ENCODE measurements around the gene BCAM. TPM values are rescaled to one million over a fixed set of nuclear protein-coding genes. Genes with fewer than 3 reads are reported as not detected.

BCAM gene
- total and polyA plus RNA-seq, 7 donors = 1.2 to 36.3 (median 11.8) TPM

DNA sequence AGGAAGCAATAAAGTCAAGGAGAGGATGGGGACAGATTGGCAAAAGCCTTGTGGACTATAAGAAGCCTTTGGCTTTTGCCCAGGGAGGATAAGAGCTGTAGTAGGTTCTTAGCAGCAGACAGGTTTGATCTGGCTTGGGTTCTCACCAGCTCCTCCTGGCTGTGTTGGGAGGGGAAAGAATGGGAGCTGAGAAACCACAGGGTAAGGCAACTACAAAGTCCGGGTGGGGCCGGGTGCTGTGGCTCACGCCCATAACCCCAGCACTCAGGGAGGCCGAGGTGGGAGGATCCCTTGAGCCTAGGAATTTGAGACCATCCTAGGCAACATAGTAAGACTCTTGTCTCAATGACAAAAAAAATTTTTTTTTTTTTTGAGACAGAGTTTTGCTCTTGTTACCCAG, 57.8 kb downstream of the BCAM start:
- H3K36me3 ChIP-seq = peaks cover 0 to 29% (median 7%) of the 10 kb centered on the region in 4 donors
- H3K27ac ChIP-seq = no peak overlapping the region
- WGBS, 2 donors = 27 to 78% methylated on average over 4 of the region's 4 CpGs

DNA sequence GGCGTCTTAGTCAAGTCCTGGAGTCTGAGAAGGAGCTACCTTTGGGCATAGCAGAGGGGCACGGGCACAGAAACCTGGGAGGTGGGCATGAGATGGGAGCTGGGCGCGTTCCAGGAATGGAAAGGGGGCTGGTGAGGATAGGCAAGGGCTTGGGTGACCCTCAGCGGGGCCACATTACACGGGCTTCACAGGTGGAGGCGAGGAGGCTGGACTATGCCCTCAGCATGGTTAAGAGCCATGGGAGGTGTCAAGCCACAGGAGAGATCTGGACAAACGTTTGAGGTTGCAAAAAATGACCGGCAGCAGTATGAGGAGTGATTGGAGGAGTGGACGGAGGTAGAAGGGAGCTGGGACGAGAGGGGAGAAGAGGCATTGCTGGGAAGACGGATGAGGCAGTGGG, 58.7 kb downstream of the BCAM start:
- Histone ChIP-seq H3K27ac (peak overlapping the region in 1 of 4 donors; percentile 27), H3K4me3 (no peak overlapping the region), H3K4me1 (no peaks in the 10 kb centered on the region), H3K27me3 (no peaks in the 10 kb centered on the region), H3K36me3 (peaks cover 8 to 38% (median 14%) of the 10 kb centered on the region in 4 donors), H3K9me3 (no peaks in the 10 kb centered on the region)
- WGBS, 2 donors = 81 to 91% methylated on average over 12 of the region's 12 CpGs
- intact Hi-C loops (cut with DNase I) = no loop called here
- no peak for DNase-seq
- TF ChIP-seq, protein P1, sequence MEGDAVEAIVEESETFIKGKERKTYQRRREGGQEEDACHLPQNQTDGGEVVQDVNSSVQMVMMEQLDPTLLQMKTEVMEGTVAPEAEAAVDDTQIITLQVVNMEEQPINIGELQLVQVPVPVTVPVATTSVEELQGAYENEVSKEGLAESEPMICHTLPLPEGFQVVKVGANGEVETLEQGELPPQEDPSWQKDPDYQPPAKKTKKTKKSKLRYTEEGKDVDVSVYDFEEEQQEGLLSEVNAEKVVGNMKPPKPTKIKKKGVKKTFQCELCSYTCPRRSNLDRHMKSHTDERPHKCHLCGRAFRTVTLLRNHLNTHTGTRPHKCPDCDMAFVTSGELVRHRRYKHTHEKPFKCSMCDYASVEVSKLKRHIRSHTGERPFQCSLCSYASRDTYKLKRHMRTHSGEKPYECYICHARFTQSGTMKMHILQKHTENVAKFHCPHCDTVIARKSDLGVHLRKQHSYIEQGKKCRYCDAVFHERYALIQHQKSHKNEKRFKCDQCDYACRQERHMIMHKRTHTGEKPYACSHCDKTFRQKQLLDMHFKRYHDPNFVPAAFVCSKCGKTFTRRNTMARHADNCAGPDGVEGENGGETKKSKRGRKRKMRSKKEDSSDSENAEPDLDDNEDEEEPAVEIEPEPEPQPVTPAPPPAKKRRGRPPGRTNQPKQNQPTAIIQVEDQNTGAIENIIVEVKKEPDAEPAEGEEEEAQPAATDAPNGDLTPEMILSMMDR (IDR thresholded peaks at IDR 0.05) = no peak
- no peak for TF ChIP-seq EP300 (IDR thresholded peaks at IDR 0.05)
- TF ChIP-seq POLR2A (IDR thresholded peaks at IDR 0.05) = no peak
- no peak for TF ChIP-seq POLR2AphosphoS5 (IDR thresholded peaks at IDR 0.05)

More for the DNA sequence above, 57.8 kb downstream of the BCAM start:
- no peaks in the 10 kb centered on the region for H3K9me3 ChIP-seq
- no peak for DNase-seq
- no peak overlapping the region for H3K4me3 ChIP-seq
- no peaks in the 10 kb centered on the region for H3K4me1 ChIP-seq
- intact Hi-C loops (cut with DNase I) = no loop called here
- H3K27me3 ChIP-seq = no peaks in the 10 kb centered on the region
- no peak for TF ChIP-seq POLR2A (IDR thresholded peaks at IDR 0.05)
- no peak for TF ChIP-seq EP300 (IDR thresholded peaks at IDR 0.05)
- TF ChIP-seq, protein P1 (IDR thresholded peaks at IDR 0.05) = no peak
- no peak for TF ChIP-seq POLR2AphosphoS5 (IDR thresholded peaks at IDR 0.05)

DNA sequence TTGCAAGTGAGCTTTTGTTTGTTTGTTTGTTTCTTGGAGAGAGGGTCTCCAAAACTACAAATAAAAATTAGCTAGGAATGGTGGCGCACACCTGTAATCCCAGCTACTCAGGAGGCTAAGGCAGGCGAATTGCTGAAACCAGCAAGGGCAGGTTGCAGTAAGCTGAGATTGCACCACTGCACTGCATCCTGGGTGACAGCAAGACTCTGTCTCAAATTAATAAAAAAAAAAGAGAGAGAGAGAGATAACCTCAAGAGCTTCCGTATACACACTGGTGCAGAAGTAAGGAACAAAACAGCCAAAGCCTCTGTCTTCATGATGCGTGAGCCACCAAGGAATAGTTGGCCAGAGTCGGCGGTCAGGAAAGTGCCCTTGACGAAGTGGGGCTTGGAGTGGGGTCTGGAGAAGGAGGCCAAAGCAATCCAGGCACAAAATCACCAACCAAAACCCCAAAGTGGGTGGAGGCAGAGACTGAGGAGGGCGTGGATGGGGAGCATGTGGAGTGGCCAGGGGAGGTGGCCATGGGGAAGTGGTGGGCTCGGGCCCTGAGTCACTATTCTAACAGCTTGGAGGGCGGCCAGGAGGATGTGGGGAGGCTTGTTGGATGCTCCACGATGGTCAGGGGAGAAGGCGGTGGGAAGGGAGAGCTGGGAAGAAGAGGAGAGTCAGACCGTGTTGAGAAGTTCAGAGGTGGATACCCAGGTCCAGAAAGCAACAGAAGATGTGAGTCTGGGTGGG, 61.0 kb downstream of the BCAM start:
- WGBS, 2 donors = 67 to 72% methylated on average over 13 of the region's 13 CpGs
- peak; percentile 80 for DNase-seq
- intact Hi-C loops (cut with DNase I) = no loop called here
- Histone ChIP-seq H3K4me3 (no peak overlapping the region), H3K36me3 (peaks cover 16 to 58% (median 29%) of the 10 kb centered on the region in 4 donors), H3K4me1 (no peaks in the 10 kb centered on the region), H3K9me3 (no peaks in the 10 kb centered on the region), H3K27ac (peak overlapping the region in 3 of 4 donors; percentile 28 to 66 (median 39)), H3K27me3 (no peaks in the 10 kb centered on the region)
- TF ChIP-seq POLR2AphosphoS5 (IDR thresholded peaks at IDR 0.05) (no peak), EP300 (IDR thresholded peaks at IDR 0.05) (no peak), POLR2A (IDR thresholded peaks at IDR 0.05) (no peak)
- TF ChIP-seq, protein P1 (IDR thresholded peaks at IDR 0.05) = no peak

Small RNA genes within 50 kb of the gene (small RNA-seq; reads per million reads assigned to genes)
- gene RF00156 = 0 reads per million in 3 donors

Other genes with a start within 250 kb of the BCAM start
- not detected for gene IGSF23, start 195.5 kb upstream of the BCAM start, total RNA-seq
- not detected for gene IGSF23, start 195.5 kb upstream of the BCAM start, polyA plus RNA-seq
- 10 to 100 TPM in 3 of 4 donors, 1 to 10 TPM in 1; 7.8 to 39.4 (median 14.6) TPM for gene PVR, start 165.2 kb upstream of the BCAM start, total RNA-seq
- gene PVR, start 165.2 kb upstream of the BCAM start, polyA plus RNA-seq = 10 to 100 TPM in 1 of 3 donors, 1 to 10 TPM in 2; 3.0 to 19.7 (median 4.6) TPM
- 1 to 10 TPM; 1.3 to 5.3 (median 2.6) TPM for gene CEACAM19, start 137.6 kb upstream of the BCAM start, total RNA-seq
- 1 to 10 TPM in 1 of 3 donors, under 1 TPM in 2; 0.60 to 4.9 (median 0.69) TPM for gene CEACAM19, start 137.6 kb upstream of the BCAM start, polyA plus RNA-seq
- gene CEACAM16, start 110.0 kb upstream of the BCAM start, total RNA-seq = not detected
- gene CEACAM16, start 110.0 kb upstream of the BCAM start, polyA plus RNA-seq = not detected
- 10 to 100 TPM; 13.9 to 69.0 (median 25.9) TPM for gene BCL3, start 60.4 kb upstream of the BCAM start, total RNA-seq
- gene BCL3, start 60.4 kb upstream of the BCAM start, polyA plus RNA-seq = 100 to 1,000 TPM in 1 of 3 donors, 10 to 100 TPM in 2; 44.4 to 104 (median 64.7) TPM
- gene CBLC, start 31.2 kb upstream of the BCAM start, total RNA-seq = not detected
- 10 to 100 TPM; 46.8 to 64.5 (median 58.0) TPM for gene CBLC, start 31.2 kb upstream of the BCAM start, polyA plus RNA-seq
- gene NECTIN2, start 37.2 kb downstream of the BCAM start, total RNA-seq = 10 to 100 TPM; 16.3 to 39.6 (median 27.3) TPM
- 10 to 100 TPM; 15.6 to 68.6 (median 27.3) TPM for gene NECTIN2, start 37.2 kb downstream of the BCAM start, polyA plus RNA-seq
- 10 to 100 TPM; 21.6 to 40.2 (median 33.1) TPM for gene TOMM40, start 82.2 kb downstream of the BCAM start, total RNA-seq
- gene TOMM40, start 82.2 kb downstream of the BCAM start, polyA plus RNA-seq = 10 to 100 TPM; 32.4 to 76.8 (median 32.4) TPM
- gene APOE, start 96.7 kb downstream of the BCAM start, total RNA-seq = 100 to 1,000 TPM in 2 of 4 donors, 10 to 100 TPM in 2; 63.5 to 188 (median 92.2) TPM
- 100 to 1,000 TPM; 111 to 326 (median 208) TPM for gene APOE, start 96.7 kb downstream of the BCAM start, polyA plus RNA-seq
- 10 to 100 TPM in 1 of 4 donors, 1 to 10 TPM in 2, not detected in 1; 2.3 to 11.8 (median 5.8) TPM for gene APOC1, start 105.5 kb downstream of the BCAM start, total RNA-seq
- 10 to 100 TPM; 46.2 to 73.3 (median 49.9) TPM for gene APOC1, start 105.5 kb downstream of the BCAM start, polyA plus RNA-seq
- not detected for gene APOC4, start 133.1 kb downstream of the BCAM start, total RNA-seq
- not detected for gene APOC4, start 133.1 kb downstream of the BCAM start, polyA plus RNA-seq
- gene APOC2, start 136.9 kb downstream of the BCAM start, total RNA-seq = not detected
- gene APOC2, start 136.9 kb downstream of the BCAM start, polyA plus RNA-seq = 10 to 100 TPM in 1 of 3 donors, 1 to 10 TPM in 2; 3.0 to 10.6 (median 3.3) TPM
- gene CLPTM1, start 146.3 kb downstream of the BCAM start, total RNA-seq = 10 to 100 TPM; 31.6 to 51.5 (median 45.1) TPM
- 10 to 100 TPM; 22.2 to 94.0 (median 27.0) TPM for gene CLPTM1, start 146.3 kb downstream of the BCAM start, polyA plus RNA-seq
- 10 to 100 TPM in 1 of 4 donors, 1 to 10 TPM in 3; 3.2 to 16.7 (median 4.1) TPM for gene RELB, start 192.4 kb downstream of the BCAM start, total RNA-seq
- gene RELB, start 192.4 kb downstream of the BCAM start, polyA plus RNA-seq = 10 to 100 TPM; 21.0 to 50.2 (median 30.0) TPM
- 100 to 1,000 TPM in 1 of 4 donors, 10 to 100 TPM in 3; 61.9 to 157 (median 73.7) TPM for gene CLASRP, start 229.9 kb downstream of the BCAM start, total RNA-seq
- 10 to 100 TPM; 19.0 to 70.8 (median 19.2) TPM for gene CLASRP, start 229.9 kb downstream of the BCAM start, polyA plus RNA-seq

Data from sigmoid colon (tissue), 7 donors.